Ramos (cell line): ENCODE data around the gene RERE.

Experiments used
- in situ Hi-C: fragments of 300-500 bp; cut with MboI; formaldehyde crosslinking; loops from one replicate; pipeline ENCODE4 v1.14.3; 2022; ENCODE audit warnings: low sequenced_read_pairs; ENCODE audit not compliant: unreplicated experiment

RERE gene

GRCh38 chr1:8679929-8680663, 137.3 kb downstream of the RERE start:
- in situ Hi-C loops: no loop called here

- in situ Hi-C loops: no loop called here
These were observed 138.0 kb downstream of the RERE start for GRCh38 chr1:8679395-8679800.

- in situ Hi-C loops: no loop called here
These were observed 138.6 kb downstream of the RERE start for GRCh38 chr1:8678673-8679394.

GRCh38 chr1:8677782-8678181, 139.7 kb downstream of the RERE start:
- in situ Hi-C loops: no loop called here

- in situ Hi-C loops: no loop called here
These were observed 140.6 kb downstream of the RERE start for GRCh38 chr1:8676813-8677212.

DNA sequence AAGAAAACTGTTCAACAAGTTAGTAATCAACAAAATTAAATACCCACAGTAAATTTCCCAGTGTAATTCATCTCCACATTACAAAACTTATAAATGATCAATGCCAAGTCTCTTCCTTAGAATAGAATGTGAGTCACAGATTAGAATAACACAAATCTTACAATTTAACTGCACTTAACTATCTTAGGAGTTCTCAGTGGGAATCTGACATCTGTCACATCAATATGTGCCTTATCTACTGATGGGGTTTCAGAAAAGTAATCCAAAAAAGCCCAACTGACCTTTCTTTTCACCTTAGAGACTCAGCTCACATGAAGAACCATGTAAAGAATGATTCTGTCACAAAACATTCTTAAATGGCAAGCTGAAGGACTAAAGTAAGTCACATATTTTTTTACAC, 141.4 kb downstream of the RERE start:
- in situ Hi-C loops: no loop called here

- in situ Hi-C loops: no loop called here
These were observed 142.5 kb downstream of the RERE start for GRCh38 chr1:8674912-8675311.

DNA sequence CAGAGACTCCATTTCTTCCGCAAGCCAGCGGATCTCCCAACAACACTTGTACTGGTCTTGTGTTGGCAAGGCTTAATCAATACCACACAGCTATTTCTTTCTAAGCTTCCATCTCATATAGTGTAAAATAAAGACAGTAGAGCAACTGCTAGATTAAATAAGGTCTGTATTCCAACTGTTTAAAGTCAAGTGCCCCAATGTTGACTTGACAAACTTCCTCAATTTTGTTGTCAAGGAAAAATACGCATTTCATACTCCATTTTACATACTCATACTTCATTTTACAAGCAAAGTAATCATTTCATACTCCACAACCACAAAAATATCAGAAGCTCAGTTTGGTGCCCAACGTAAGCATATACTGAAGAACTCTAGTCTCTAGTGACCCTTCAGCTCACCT, 143.0 kb downstream of the RERE start:
- in situ Hi-C loops: no loop called here

DNA sequence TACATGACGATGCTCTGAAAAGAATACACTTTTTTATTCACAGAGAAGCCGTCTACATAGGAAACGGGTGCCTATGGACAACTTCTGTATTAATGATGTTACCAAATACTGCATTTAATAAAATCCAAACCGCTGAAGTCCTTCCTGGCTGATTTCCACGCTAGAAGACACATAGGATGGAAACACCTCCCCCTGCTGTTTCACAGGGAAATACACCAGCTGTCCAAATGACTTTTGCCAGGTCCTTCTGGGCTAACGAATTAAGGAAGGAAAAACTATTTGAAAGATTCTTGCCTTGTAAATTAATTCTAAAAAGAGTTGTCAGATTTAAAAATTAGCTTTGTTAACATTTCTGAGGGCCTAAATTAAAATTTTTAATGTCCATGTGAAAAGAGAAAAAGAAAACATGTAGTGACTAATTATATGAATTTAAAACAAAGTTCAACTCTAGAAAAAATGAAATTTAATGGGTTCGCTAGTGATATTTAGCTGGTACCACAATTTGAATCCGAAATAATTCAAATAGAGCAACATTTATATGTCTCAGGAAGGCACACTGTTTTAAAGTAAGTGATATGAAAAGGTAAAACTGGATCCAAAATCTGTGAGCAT, 146.0 kb downstream of the RERE start:
- in situ Hi-C loops: no loop called here

DNA sequence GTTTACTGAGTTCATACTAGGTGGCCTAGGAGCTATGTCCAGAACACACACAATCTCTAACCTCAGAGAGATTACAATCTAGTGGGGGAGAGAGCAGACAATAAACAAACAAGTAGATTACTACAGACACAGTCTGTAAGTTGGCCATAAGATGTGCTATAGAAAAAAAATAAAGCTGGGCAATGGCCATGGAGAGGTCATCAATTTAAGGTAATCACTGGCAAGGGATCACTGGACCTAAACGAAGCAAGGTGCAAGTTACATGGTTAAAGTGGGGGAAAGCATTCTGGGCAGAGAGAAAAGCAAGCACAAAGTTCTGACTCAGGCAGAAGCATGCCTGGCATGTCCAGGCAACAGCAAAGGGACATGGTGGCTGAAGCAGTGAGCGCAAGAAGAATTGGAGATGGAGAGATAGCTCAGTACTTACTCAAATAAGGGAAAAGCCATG, 147.0 kb downstream of the RERE start:
- in situ Hi-C loops: no loop called here

DNA sequence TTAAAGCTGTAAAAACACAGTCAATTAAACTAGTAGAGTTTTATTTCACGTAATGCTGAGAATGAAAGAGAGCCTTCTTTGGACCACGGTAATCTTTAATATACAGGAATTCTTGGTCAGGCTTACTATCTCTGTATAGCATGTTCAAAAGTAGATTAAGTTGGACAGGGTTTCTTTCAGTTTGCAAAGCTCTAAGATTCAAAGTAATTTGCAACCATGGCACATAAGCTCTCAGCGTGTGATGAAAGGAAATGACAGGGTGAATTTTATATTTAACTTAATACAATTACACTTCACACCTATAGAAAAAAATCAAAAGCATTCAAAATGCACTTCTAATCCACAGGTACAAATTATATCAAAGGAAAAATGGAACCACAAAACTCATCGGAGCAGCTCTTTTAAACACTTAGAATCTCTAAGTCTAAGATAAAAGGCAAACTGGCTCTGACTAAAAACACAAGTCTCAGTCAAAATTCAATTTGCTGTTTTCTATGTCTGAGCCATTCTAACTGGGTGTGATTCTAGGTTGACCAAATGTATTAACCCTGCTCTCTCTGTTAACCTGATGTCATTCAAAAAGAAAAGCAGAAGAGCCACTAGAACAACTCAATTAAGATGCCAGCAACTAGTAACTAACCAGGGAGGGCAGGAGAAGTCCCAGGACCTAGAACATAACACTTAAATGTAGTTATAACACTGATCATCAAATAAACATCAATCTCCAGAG, 147.7 kb downstream of the RERE start:
- in situ Hi-C loops: no loop called here

- in situ Hi-C loops: no loop called here
These were observed 149.4 kb downstream of the RERE start for GRCh38 chr1:8667869-8668594.

GRCh38 chr1:8666389-8667167, 150.9 kb downstream of the RERE start:
- in situ Hi-C loops: no loop called here

GRCh38 chr1:8665833-8666232, 151.6 kb downstream of the RERE start:
- in situ Hi-C loops: no loop called here

DNA sequence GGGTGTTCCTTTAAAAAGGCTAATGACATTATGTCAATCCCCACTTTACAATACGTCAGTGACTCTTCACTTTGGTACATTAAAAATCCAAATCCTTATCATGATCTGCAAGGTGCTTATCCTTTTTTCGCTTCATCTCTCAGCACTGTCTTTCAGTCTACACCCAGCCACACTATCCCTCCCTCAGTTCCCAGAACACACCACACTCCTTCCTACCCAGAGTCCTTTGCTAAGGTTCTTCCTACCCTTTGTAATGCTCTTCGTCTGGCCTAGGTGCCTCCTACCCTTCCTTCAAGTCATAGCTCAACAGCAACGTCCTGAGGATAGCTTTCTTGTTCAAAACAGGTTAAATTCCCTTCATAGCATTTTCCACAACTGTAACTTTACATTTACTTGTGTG, 152.6 kb downstream of the RERE start:
- in situ Hi-C loops: no loop called here

DNA sequence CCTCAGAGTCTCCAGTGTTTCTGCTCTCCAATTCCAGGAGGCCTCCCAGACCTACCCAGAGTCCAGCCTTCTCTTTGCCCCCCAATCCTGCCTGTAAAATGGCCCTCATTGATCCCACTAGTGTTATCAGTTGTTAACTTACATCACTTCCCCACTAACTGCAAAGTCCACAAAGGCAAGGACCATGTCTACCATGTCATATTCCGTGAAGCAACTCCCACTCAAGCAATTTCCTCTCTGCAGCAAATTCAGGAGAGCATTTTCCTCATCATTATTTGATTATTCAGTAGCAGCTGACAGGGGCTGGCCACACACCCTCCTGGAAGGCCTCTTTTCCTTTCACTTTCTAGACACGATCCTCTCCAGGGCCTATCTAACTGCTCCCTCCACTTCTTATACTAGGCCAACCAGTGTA, 153.5 kb downstream of the RERE start:
- in situ Hi-C loops: no loop called here

DNA sequence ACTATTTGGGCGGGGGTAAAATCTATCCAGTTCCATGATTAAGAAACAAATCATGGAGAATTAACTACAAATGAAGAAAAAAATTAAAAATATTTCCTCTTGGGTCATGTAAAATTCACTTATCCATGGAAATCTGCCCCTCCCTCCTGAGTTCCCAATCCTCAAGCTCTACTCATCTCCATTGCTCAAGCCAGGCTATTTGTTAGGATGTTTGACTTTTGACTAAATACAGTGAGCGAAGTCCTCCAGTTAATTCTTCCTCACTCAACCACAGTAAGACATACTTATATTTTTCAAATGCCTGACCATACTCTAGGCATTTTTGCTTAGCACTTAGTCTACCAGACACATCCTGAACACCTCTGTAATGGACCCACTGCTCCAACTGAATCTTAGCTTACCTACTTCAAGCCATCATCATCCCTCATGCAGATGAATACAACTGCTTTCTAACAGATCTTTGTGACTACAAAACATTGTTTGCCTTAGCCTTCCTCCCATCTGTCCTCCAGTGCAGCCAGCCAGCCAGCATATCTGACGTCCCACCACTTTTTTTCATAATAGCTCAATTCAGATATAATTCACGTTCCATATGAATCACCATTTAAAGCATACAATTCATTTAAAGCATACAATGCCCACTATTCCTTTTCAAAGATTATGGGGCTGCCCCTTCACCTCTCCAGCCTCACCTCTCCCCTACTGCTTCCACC, 154.2 kb downstream of the RERE start:
- in situ Hi-C loops: no loop called here

DNA sequence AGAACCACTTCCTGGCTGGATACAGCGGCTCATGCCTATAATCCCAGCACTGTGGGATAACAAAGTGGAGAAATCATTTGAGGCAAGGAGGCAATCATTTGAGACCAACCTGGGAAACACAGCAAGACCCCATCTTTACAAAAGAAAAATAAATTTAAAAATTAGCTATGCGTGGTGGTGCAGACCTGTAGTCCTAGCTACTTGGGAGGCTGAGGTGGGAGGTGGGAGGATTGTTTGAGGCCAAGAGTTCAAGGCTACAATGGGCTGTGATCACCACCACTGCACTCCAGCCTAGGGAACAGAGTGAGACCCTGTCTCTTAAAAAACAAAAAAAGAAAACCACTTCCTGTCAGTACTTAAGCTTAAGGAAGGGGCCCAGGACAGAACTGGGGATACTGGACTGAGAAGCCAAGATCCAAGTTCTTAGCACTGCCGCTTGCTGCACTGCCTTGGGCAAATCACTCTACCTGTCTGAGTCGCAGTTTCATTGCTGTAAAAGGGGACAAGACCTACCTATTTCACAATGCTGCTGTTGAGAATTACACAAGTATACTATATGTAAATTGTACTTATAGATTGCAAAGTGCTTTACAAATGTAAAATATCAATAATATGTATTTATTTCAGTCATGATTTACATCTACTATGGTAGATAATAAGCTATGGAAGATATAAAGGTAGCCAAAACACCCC, 154.9 kb downstream of the RERE start:
- in situ Hi-C loops: no loop called here
